SK-N-SH (cell line): ENCODE measurements around the gene GNAL.

Source experiments
- CHD2 ChIP-seq: fragments of 150-350 bp; IDR thresholded peaks from 2 replicates; pipeline ENCODE4 v1.6.1; 2018; ENCODE audit warnings: low read length; ENCODE audit not compliant: partially characterized antibody
- EP300 ChIP-seq, 2 experiments: IDR thresholded peaks; 2 replicates each; pipeline versions ENCODE4 v1.4.0 to v1.6.1; 2012; ENCODE audit warnings: borderline replicate concordance in 1 of 2, low read depth in 1 of 2, low read length in 1 of 2
- GABPA ChIP-seq: IDR thresholded peaks from 2 replicates; pipeline ENCODE4 v1.4.0; 2012; ENCODE audit warnings: low read depth, mild to moderate bottlenecking
- RAD21 ChIP-seq: IDR thresholded peaks from 2 replicates; pipeline ENCODE4 v1.6.1; 2012; ENCODE audit warnings: mild to moderate bottlenecking, low read length
- RFX5 ChIP-seq: IDR thresholded peaks from 2 replicates; pipeline ENCODE4 v1.6.1; 2012; ENCODE audit warnings: mild to moderate bottlenecking, improper control_type of control experiment, low read length
- RXRA ChIP-seq: IDR thresholded peaks from 2 replicates; pipeline ENCODE4 v1.4.0; 2012; ENCODE audit warnings: low read depth, mild to moderate bottlenecking, borderline replicate concordance
- TEAD4 ChIP-seq: IDR thresholded peaks from 2 replicates; pipeline ENCODE4 v1.4.0; 2012; ENCODE audit warnings: mild to moderate bottlenecking, borderline replicate concordance; ENCODE audit not compliant: insufficient read depth
- YY1 ChIP-seq: IDR thresholded peaks from 2 replicates; pipeline ENCODE4 v1.4.0; 2012; ENCODE audit warnings: low read depth, mild to moderate bottlenecking
- TF ChIP-seq, protein P1 (sequence below): fragments of 150-350 bp; IDR thresholded peaks from 2 replicates; pipeline ENCODE4 v1.6.1; 2017; ENCODE audit warnings: antibody characterized with exemption, low read length, low read depth, borderline replicate concordance
- TF ChIP-seq, protein P2 (sequence below): fragments of 200-600 bp; sonication (generic); IDR thresholded peaks from 2 replicates; pipeline ENCODE4 v1.6.1; 2017; ENCODE audit warnings: antibody characterized with exemption, mild to moderate bottlenecking, moderate library complexity
- TF ChIP-seq, protein P3 (sequence below): IDR thresholded peaks from 2 replicates; pipeline ENCODE4 v1.4.0; 2012; ENCODE audit warnings: low read depth

DNA sequence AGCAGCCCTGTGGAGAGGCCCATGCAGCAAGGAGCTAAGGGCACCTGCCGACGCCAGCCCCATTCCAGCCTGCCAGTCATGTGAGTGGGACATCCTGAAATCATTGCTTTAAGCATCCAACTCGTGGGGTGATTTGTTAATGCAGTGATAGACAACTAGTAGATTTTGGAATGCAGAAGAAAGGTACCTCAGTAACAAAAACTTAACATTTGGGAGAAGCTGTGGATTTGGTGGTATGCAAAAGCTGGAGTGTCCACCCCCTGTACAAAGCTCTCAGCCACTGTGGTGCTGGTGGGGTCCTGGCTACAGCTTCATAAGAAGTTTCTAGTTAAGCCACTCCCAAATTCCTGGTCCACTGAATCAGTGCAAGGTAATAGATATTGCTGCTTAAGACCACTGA is 37.2 kb upstream of the GNAL start:
- TF ChIP-seq, protein P1, sequence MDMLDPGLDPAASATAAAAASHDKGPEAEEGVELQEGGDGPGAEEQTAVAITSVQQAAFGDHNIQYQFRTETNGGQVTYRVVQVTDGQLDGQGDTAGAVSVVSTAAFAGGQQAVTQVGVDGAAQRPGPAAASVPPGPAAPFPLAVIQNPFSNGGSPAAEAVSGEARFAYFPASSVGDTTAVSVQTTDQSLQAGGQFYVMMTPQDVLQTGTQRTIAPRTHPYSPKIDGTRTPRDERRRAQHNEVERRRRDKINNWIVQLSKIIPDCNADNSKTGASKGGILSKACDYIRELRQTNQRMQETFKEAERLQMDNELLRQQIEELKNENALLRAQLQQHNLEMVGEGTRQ, result no peak
- TF ChIP-seq, protein P2, sequence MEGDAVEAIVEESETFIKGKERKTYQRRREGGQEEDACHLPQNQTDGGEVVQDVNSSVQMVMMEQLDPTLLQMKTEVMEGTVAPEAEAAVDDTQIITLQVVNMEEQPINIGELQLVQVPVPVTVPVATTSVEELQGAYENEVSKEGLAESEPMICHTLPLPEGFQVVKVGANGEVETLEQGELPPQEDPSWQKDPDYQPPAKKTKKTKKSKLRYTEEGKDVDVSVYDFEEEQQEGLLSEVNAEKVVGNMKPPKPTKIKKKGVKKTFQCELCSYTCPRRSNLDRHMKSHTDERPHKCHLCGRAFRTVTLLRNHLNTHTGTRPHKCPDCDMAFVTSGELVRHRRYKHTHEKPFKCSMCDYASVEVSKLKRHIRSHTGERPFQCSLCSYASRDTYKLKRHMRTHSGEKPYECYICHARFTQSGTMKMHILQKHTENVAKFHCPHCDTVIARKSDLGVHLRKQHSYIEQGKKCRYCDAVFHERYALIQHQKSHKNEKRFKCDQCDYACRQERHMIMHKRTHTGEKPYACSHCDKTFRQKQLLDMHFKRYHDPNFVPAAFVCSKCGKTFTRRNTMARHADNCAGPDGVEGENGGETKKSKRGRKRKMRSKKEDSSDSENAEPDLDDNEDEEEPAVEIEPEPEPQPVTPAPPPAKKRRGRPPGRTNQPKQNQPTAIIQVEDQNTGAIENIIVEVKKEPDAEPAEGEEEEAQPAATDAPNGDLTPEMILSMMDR, result no peak
- TF ChIP-seq RAD21 (no peak), GABPA (no peak), RXRA (no peak), EP300 (IDR thresholded peaks at IDR 0.05; ENCODE audit: borderline replicate concordance in 1 of 2, low read depth in 1 of 2, low read length in 1 of 2) (no peak), CHD2 (no peak), RFX5 (no peak), YY1 (no peak), TEAD4 (no peak)
- TF ChIP-seq, protein P3, sequence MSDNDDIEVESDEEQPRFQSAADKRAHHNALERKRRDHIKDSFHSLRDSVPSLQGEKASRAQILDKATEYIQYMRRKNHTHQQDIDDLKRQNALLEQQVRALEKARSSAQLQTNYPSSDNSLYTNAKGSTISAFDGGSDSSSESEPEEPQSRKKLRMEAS, result no peak
